Right forelimb (tissue), 1 donor: Measurements from ENCODE around the gene PRSS27.
A peak's percentile ranks its signal among the peaks of the same experiment; 100 is the strongest.
"Not testable (repeated sequence)": the region's sequence is repeated elsewhere in the genome, so short reads cannot be mapped to it uniquely, and the experiment has no call there.

Experiments
- DNase-seq: peaks from one replicate; pipeline ENCODE4 v3.0.0-alpha.2; 2018

The PRSS27 gene

DNA sequence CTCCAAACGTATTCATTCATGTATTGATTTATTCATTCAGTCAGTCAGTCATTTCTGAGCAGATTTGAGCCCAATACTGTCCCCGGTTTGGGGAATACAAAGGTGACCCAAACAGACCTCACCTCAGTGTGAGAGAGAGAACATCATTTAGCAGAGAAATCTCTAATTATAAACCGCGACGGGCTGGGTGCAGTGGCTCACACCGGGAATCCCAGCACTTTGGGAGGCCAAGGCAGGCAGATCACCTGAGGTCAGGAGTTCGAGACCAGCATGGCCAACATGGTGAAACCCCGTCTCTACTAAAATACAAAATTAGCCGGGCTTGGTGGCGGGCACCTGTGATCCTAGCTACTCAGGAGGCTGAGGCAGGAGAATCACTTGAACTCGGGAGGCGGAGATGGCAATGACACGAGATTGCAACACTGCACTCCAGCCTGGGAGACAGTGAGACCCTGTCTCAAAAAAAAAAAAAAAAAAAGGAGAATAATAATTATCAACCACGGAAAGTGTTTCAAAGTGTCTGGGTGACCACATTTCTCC is 1.7 kb upstream of the PRSS27 start:
- not testable (repeated sequence) for DNase-seq

DNA sequence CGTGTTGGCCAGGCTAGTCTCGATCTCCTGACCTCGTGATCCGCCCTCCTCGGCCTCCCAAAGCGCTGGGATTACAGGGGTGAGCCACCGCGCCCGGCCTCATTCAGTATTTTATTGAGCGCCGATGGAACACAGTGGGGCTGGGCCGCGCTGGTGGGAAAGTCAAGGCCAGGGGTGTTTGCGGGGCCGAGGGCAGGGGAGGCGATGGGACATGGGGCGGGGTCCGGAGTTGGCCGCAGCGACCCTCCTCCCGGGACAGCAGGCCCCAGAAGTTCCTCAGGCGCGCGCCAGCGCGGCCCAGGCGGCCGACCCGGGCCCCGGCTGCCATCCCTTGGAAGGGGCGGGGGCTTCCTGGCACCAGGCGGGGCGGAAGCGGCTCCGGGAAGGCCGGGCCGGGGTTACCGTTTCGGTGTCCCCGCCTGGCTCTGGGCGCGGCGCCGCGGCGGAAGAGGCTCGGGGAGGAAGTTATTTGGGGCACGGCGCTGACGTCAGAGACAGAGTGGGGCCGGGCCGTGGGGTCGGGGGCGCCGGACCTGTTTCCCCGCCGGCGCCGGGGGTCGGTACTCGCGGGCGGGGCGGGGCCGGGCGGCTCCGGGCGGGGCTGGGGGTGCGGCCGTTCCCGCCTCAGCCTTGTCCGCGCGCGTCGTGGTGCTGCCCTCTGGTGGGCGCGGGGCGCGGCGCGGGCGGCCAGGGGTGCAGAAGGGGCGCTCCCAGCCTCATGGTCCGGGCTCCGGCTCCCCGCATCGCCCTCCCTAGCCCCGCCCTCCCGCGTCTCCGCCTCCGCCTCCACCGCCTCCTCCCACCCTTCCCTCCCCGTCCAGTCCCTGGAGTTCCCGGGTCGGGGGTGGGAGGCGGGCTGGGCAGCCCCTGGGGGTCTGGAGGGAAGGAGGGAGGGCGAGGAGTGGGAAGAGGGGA is 952 bp upstream of the PRSS27 start:
- DNase-seq: peak; percentile 90

DNA sequence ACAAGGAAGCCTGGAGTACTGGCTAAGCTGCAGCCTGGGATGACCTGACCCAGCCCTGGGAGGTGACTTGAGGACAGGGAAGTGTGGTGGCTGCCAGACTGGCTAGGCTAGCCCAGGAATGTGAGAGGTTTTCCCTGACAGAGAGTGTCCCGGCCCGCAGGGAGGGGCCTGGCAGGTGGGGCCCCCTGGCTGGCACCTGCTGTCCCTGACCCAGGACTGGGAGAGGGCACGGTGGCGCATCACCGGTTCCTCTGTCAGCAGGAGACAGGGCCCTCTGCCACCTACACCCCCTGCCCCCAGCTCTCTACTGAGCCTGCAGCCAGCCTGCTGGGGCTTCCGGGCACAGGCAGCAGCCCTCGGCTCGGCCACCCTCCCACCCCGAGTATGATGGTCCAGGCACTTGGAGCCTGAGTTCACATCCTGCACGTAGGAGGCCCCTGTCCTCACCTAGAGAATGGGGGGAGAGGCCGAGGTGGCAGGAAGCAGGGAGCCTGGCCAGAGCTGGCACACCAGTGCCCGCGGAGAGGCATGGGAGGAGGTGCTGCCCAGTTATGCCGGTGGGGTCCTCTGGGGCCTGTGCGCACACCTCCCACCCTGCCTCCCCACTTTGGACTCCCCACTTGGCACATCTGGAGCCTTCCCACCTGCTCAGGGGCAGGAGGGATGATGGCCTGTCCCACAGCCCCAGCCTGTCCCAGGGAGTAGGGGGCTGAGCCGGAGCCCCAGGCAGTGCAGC is 528 bp downstream of the PRSS27 start:
- no peak for DNase-seq

DNA sequence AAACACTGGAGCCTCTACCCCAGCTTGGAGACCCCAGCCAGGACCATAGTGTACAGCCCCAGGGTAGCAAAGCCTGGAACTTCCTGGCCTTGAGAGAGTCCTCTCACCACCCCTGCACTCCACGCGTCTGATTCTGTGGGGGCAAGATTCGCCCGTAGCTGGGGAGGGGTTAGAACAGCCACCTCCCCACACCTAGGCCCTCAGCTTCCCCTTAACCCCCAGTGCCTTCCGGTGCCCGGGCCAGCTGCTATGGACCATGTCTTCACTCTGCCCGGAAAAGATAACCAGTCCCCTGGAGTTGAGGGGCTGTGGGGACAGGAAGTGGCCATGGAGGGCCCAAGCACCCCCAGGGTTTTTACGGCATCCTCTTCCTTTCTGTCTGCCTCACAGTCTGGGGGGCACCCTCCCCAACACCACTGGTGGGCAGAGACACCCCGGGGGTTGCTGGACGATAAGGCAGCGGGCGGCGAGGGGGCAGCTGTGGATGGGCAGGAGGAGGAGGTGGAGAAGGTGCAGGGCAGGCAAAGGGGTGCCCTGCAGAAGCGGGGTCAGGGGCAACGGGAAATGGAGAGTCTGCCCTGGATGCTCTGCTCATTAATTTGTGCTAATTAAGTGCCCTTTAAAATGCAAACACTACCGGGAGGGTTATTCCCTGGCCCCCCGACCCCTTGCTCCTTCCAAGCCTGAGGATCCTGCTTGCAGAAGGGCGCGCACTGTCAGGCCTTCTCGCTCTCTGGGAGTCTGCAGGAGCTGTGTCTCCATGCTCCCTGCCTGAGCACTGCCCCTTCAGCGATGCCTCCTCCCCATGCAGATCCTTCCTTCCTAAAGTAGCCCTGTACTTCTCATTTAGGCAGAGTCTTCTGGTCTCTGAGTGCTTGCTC is 2.4 kb downstream of the PRSS27 start:
- no peak for DNase-seq

DNA sequence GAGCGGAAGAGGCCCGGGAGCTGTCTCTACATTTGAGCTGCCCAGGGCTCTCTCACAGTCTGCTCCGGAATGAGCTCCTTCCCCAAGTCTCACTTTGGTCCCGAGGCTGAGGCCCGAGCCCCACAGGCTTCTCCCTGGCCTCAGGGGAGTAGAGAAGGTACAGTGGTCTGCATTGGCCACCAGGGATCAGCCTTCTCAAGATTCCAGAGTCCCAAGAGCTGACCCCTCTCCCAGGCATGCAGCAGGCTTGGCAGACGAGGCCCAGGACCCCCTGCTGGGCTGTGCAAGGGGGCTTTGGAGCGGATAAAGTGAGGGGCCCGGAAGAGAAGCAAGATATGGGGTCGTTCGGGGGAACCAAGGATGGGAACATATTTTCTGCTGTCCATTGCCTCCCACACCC is 3.1 kb downstream of the PRSS27 start:
- DNase-seq: no peak

DNA sequence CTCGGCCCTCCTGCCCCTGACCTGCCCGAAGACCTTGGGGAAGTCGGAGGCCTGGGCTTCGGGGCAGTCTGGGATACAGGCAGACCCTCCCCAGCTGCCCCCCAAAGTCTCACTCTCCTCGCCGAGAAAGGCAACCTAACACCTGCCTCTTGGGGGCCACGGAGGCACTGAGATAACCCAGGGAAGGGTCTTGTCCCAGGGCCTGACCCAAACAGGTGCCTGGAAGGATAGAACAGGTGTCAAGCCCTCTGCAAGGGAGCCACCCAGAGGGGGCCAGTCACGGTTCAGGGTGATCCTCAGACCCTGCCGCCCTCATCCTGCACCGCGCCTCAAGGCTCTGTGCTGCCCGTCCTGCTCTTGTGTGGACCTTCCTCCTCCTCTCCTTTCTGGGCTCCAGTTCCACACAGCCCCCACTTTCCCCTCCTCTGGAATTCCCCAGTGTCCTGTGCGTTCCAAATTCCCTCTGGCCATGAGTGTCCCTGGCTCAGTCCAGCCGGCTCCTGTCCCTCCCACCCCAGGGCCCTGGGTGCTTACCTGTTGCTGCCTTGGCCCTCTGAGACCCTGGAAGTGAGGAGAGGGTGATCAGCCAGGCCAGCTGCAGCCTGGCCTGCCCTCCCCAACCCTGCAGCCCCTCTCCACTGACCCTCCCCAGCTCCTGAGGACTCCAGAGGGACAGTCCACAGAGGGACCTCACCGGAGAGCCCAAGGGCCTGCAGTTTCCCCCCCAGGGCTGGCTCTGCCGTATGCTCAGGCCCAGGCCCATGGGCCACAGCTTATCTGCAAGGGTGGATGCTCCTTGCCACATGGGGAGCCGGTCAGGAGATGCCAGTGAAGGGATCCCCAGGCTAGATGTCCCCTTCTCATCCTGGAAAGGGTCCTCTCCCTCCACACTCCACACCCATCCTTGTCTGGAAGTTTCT is 3.8 kb downstream of the PRSS27 start:
- DNase-seq: peak; percentile 40

DNA sequence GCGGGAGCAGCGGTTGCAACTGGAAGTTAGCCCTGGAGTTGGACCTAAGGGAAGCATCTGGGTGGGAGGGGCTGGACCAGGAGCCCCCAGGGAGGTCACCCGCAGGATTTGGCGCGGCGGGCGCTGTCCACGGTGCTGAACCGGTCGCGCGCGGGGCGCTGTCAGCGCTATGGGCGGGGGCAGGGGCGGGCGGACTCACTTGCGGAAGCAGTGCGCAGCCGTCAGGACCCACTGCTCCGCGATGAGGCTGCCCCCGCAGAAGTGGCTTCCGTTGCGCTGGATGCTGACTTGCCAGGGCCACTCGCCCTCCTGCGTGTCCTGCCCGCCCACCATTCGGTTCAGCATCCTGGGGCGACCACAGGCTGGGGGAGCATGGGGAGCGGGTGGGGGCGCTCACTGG is 4.5 kb downstream of the PRSS27 start:
- DNase-seq: peak; percentile 81

DNA sequence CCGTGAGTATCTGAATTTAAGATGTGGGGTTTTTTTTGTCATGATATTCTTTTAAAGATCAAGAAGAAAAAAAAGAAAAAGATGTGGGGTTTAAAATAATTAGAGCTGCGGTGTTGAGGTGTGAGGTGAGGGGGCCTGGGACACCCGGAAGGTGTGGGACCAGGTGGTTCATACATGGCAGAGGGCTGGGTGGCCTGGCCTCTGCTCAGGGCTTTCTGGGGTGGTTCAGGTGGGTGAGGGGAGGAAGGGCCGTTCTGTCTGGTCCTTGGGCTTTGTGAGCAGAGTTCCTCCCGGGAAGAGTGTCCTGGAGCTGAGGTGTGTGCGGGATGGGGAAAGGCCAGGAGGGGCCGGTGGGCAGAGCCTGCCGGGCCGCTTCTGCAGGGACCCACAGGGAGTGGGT is 5.0 kb downstream of the PRSS27 start:
- DNase-seq: no peak

DNA sequence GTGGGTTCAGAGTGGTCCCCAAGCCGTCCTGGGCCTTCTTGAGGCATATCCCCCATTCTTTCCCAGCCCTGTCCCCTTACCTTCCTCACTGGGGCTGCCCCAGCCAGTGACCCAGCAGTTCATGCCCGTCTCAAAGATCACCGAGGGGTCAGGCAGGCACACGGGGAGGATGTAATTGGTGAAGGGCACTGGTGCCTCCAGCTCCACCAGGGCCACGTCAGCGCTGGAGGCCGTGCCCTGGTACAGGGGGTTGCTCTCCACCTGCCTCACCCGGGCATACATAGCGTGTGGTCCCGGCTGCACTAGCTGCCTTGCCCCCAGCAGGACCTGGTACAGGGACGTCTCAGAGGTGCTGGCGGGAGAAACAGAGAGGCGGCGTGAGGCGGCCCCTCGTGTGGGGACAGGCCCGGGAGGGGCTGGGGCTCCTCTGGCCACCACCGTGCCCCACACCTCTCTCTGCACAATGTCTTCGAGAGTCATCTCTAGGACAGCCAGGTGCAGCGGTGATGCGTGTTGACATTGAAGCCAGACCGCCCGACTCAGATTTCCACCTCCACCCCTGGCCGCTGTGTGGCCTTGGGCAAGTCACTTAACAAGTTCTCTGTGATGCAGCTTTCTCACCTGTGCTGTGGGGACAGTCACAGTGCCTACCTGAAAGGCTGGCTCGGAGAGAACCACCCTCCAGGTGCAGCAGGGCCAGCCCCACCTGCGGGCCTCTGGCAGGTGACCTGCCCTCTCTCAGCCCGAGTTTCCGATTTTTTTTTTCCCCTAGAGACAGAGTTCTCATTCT is 5.8 kb downstream of the PRSS27 start:
- DNase-seq: no peak

DNA sequence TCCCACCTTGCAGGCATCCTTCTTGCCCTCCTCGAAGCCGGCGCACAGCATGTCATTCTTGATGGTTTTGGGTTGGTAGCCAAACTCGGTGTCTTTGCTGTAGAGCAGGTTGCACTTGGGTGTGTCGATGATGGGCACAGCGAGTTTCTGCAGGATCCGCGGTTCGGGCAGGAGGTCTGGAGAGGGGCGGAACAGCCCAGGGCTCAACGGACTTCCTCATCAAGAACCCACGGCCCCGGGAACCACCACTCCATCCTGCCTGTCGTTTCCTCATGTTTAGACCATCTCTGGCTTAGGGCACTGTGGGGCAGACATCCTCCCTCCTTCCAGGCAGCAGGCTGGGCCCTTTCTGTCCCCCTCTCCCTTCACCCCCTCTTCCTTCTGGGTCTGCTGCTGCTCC is 6.5 kb downstream of the PRSS27 start:
- no peak for DNase-seq

DNA sequence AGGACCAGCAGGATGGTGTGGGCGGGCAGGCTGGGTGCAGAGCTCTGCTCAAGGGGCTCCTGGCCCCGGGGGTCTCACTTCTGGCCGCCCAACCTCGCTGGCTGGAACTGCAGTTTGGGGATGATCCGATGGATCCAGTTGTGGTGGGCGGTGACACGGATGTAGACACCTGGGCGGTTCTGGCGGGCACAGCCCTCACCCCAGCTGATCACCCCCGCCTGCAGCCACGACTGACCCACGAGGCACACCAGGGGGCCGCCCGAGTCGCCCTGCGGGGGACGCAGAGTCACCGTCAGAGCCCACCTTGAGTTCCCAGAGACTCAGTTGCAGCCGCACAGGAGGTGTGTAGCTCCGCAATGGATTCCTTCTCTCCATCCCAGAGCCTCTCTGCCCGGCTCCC is 7.5 kb downstream of the PRSS27 start:
- DNase-seq: no peak

DNA sequence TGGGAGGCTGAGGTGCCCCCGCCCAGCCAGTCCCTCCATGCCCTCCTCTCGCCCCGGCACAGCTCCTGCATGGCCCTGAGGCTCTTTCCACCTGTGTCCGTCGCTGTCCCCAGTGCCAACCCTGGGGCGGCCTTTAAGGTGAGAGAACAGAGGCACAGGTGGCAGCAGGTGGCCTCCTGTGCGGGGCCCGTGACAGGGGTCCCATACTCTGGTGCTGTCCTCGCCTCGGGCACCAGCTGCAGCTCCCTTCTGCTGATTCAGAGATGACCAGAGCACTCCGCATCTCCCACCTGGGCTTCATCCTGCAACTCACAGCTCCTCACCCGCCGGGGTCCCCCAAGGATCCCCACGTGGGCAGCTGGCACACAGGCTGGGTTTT is 8.0 kb downstream of the PRSS27 start:
- DNase-seq: no peak

DNA sequence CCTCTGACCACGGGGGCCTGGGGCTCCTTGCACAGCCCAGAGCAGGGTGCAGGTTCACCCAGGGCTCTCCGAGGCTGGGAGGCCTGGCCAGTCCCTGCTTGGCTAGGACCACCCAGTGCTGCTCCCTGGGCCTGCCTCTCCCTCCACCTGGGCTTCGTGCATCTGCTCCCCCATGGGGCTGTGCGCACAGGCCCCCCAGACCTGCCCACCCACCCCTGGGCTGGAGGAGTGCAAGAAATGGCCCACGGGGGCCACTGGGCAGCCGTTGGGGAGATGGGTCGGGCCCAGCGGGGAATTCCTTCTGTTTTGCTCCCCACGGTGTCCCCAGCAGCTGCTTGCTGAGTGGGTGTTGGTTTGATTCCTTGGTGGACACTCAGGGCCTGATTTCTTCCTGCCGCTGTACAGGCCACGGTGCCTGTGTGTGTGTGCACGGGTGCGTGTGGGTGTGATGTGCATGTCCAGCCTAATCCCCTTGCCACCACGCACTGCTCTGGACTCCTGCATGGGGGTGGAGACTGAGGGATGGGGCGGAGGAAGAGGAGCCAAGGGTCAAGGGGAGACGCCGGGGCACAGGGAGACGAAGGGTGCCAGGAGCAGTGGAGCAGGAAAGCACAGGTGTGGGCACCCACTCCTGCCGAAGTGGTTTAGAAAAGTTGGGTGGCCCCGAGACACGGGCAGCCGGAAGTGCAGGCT is 8.5 kb downstream of the PRSS27 start:
- no peak for DNase-seq

DNA sequence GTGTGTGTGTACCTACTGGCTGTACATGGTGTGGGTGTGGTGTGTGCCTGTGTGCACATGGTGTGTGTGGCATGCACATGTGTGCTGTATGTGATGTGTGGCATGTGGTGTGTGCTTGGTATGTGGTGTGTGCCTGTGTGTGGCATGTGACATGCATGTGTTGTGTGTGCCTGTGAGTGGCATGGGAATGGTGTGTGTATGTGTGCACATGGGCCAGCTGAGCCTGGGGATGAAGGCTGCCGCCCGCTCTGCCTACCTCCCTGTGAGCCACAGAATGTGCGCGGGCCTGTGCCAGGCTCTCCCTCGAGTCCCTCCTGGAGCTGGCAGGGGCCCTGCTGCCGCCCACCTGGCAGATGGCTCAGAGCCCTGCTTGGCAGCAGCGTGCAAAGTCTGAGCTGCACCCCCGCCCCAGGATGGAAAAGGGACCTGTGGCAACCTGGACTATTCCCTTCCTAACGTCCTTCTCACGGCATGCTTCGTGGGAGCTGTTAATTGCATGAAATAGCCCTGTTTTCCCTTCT is 9.3 kb downstream of the PRSS27 start:
- no peak for DNase-seq

DNA sequence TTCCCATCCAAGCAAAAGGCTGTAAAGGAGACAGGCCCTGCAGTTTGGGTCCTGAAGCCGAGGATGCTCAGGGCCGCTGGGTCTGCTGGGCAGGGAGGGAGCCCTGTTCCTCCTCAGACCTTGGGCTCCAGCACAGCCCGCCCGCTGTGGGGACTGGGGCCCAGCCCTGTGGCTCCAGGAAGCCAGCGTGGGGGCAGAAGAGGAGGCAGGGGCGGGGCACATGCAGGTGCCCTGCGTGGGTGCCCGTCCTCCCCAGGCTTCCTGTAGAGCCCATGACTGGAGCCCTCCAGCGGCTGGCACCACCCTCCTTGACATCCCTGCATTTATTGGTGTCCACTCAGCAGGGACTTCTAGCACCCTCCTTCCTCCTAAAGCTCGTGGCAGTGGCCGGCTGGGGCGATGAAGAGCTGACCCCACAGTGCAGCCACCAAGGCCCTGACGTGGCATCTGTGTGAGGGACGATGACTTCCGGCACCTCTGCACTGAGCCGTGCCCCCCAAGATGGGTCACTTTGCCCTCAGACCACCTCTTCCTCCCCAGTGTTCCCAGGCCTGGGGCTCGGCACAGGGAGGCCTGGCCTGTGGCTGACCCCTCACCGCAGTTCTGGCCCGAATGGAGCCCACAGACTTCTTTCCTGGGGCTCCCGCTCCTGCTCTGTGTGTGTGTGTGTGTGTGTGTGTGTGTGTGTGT is 9.9 kb downstream of the PRSS27 start:
- DNase-seq: no peak

DNA sequence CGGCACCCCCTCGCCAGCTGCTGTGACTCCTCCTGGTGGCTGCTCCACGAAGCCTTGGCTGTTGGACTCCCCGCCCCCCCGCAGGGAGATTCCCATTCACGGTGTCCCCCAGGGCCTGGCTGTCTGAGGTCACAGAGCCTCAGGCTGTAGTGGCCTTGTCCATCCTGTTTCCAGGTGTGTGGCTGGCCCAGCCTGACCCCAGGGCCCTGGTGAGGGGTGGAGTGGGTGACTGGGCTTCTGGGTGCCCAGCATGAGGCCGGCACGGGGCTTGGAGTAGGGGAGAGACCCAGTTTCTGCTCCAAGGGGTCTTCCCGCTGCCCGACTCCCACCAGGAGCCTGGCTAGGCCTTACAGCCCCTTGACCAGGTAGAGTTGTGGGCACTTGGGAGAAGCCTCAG is 10.4 kb downstream of the PRSS27 start:
- no peak for DNase-seq

DNA sequence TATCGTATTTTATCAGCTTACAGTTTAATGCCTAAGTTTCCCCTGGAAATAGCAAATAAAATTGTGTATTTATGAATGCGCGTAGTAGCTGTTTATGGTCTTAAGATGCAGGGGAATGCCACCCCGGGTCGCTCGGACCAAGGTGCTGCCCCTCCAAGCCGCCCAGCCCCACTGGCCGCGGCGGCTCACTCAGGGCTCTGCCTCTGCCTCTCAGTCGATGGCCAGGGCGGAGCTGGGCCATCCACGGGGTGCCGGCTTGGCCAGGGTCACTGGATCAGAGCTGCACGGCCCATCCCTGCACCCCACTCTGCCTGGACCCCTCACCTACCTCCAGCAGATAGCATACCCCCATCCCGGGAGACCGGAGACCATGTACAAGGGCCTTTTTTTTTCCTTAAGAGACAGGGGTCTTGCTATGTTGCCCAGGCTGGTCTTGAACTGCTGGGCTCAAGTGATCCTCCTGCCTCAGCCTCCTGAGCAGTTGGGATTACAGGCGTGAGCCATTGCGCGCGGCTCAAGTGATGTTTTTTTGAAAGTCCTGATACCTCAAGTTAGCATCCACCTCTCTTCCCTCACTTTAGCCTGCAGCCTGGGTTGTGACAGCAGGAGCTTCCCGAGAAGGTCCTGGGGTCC is 11.0 kb downstream of the PRSS27 start:
- no peak for DNase-seq

DNA sequence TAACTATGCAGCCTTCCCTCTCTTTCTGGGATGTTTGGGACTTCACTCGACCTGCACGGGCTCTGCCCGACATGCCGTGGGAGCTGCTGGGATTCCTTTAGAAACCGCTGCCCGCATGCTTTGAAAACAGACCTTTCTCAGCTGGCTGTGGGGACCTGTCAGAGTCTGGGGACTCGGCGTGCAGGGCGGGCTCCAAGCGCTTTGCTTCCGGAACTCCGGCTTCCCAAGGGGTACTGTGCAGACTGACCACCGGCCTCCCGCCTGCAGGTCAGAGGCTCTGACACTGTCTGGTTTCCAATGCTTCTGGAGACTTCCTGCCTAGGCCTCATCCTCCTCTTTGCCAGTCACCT is 11.8 kb downstream of the PRSS27 start:
- no peak for DNase-seq
